ENCODE data around the gene CST9L.

DNA sequence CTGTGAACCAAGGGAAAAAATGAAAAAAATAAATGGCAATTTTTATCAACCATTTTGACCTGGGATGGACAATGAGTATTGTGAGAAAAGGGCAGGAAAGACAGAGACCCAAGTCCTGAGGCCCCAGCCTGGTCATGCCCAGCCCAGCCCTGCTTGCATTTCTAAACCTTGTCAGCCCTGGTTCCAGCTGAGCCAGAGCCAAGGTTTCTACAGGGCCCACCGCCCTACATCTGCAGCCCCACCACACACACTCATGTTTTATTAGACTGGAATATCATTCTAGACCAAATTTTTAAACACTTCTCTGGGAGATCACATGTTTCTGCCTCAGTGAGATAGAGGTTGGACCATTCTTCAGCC, 667 bp upstream of the CST9L start:
- TF ChIP-seq, protein P1, sequence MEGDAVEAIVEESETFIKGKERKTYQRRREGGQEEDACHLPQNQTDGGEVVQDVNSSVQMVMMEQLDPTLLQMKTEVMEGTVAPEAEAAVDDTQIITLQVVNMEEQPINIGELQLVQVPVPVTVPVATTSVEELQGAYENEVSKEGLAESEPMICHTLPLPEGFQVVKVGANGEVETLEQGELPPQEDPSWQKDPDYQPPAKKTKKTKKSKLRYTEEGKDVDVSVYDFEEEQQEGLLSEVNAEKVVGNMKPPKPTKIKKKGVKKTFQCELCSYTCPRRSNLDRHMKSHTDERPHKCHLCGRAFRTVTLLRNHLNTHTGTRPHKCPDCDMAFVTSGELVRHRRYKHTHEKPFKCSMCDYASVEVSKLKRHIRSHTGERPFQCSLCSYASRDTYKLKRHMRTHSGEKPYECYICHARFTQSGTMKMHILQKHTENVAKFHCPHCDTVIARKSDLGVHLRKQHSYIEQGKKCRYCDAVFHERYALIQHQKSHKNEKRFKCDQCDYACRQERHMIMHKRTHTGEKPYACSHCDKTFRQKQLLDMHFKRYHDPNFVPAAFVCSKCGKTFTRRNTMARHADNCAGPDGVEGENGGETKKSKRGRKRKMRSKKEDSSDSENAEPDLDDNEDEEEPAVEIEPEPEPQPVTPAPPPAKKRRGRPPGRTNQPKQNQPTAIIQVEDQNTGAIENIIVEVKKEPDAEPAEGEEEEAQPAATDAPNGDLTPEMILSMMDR (IDR thresholded peaks at IDR 0.05 in 2 of 3, conservative IDR thresholded peaks at IDR 0.05 in 1 of 3; ENCODE audit: control insufficient read depth in 2 of 3, extremely low read depth in 1 of 3, insufficient read depth in 1 of 3, low read depth in 3 of 3, low read length in 3 of 3) = no peak
- no peak for TF ChIP-seq CEBPB (IDR thresholded peaks at IDR 0.05; ENCODE audit: borderline replicate concordance in 1 of 2, low read depth in 2 of 2, low read length in 2 of 2)
- TF ChIP-seq HDGF (IDR thresholded peaks at IDR 0.05) = no peak
- TF ChIP-seq EP300 (IDR thresholded peaks at IDR 0.05; ENCODE audit: borderline replicate concordance in 1 of 2, control insufficient read depth in 1 of 2, low read depth in 2 of 2, low read length in 2 of 2) = no peak
- no peak for TF ChIP-seq POLR2A (IDR thresholded peaks at IDR 0.05; ENCODE audit: low read depth, low read length)
- TF ChIP-seq EZH2 (IDR thresholded peaks at IDR 0.05; ENCODE audit: borderline replicate concordance, control insufficient read depth, low read depth, low read length) = no peak
- TF ChIP-seq, protein P2, sequence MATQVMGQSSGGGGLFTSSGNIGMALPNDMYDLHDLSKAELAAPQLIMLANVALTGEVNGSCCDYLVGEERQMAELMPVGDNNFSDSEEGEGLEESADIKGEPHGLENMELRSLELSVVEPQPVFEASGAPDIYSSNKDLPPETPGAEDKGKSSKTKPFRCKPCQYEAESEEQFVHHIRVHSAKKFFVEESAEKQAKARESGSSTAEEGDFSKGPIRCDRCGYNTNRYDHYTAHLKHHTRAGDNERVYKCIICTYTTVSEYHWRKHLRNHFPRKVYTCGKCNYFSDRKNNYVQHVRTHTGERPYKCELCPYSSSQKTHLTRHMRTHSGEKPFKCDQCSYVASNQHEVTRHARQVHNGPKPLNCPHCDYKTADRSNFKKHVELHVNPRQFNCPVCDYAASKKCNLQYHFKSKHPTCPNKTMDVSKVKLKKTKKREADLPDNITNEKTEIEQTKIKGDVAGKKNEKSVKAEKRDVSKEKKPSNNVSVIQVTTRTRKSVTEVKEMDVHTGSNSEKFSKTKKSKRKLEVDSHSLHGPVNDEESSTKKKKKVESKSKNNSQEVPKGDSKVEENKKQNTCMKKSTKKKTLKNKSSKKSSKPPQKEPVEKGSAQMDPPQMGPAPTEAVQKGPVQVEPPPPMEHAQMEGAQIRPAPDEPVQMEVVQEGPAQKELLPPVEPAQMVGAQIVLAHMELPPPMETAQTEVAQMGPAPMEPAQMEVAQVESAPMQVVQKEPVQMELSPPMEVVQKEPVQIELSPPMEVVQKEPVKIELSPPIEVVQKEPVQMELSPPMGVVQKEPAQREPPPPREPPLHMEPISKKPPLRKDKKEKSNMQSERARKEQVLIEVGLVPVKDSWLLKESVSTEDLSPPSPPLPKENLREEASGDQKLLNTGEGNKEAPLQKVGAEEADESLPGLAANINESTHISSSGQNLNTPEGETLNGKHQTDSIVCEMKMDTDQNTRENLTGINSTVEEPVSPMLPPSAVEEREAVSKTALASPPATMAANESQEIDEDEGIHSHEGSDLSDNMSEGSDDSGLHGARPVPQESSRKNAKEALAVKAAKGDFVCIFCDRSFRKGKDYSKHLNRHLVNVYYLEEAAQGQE (IDR thresholded peaks at IDR 0.05; ENCODE audit: low read depth, low read length) = no peak
